ENCODE results near the gene SHISA9.
A peak's percentile ranks its signal among the peaks of the same experiment; 100 is the strongest.

The SHISA9 gene

GRCh38 chr16:13036600-13036999 is 135.2 kb downstream of the SHISA9 start:
- peak; percentile 9 to 20 for DNase-seq

- DNase-seq = no peak
These were observed 137.2 kb downstream of the SHISA9 start for GRCh38 chr16:13038591-13038990.

- DNase-seq = no peak
These were observed 138.1 kb downstream of the SHISA9 start for GRCh38 chr16:13039526-13039925.

- DNase-seq = no peak
These were observed 139.8 kb downstream of the SHISA9 start for GRCh38 chr16:13041180-13041579.

- no peak for DNase-seq
These were observed 140.4 kb downstream of the SHISA9 start for GRCh38 chr16:13041646-13042290.

GRCh38 chr16:13042291-13042685 is 140.9 kb downstream of the SHISA9 start:
- DNase-seq = no peak

GRCh38 chr16:13046061-13046821 is 144.8 kb downstream of the SHISA9 start:
- no peak for DNase-seq

- DNase-seq = no peak
These were observed 145.9 kb downstream of the SHISA9 start for GRCh38 chr16:13047276-13047675.

- DNase-seq = no peak
These were observed 148.3 kb downstream of the SHISA9 start for GRCh38 chr16:13049688-13050087.

- DNase-seq = no peak
These were observed 151.0 kb downstream of the SHISA9 start for GRCh38 chr16:13052431-13052830.

- DNase-seq = no peak
These were observed 154.1 kb downstream of the SHISA9 start for GRCh38 chr16:13055480-13055879.

GRCh38 chr16:13056607-13057006 is 155.2 kb downstream of the SHISA9 start:
- no peak for DNase-seq

- DNase-seq = no peak
These were observed 159.5 kb downstream of the SHISA9 start for GRCh38 chr16:13060932-13061331.

GRCh38 chr16:13061691-13062090 is 160.3 kb downstream of the SHISA9 start:
- no peak for DNase-seq

GRCh38 chr16:13062219-13062618 is 160.8 kb downstream of the SHISA9 start:
- no peak for DNase-seq

- DNase-seq = no peak
These were observed 162.1 kb downstream of the SHISA9 start for GRCh38 chr16:13063457-13063856.

- no peak for DNase-seq
These were observed 163.4 kb downstream of the SHISA9 start for GRCh38 chr16:13064821-13065220.

GRCh38 chr16:13067648-13068047 is 166.2 kb downstream of the SHISA9 start:
- DNase-seq = no peak

- no peak for DNase-seq
These were observed 167.7 kb downstream of the SHISA9 start for GRCh38 chr16:13068912-13069583.

GRCh38 chr16:13070268-13070667 is 168.9 kb downstream of the SHISA9 start:
- DNase-seq = no peak

- DNase-seq = no peak
These were observed 175.5 kb downstream of the SHISA9 start for GRCh38 chr16:13076878-13077277.

- no peak for DNase-seq
These were observed 176.4 kb downstream of the SHISA9 start for GRCh38 chr16:13077816-13078215.

- DNase-seq = no peak
These were observed 179.1 kb downstream of the SHISA9 start for GRCh38 chr16:13080531-13080930.

- DNase-seq = no peak
These were observed 180.5 kb downstream of the SHISA9 start for GRCh38 chr16:13081825-13082331.

Data from AML-193 (cell line).